Endothelial cell of umbilical vein (primary cell): Measurements from ENCODE around the gene ZBTB40. TPM values are rescaled to one million over a fixed set of nuclear protein-coding genes. Genes with fewer than 3 reads are reported as not detected.

Experiments
- BruUV-seq: library from RNA; stranded (reverse); fragments of 400-500 nt; replicated peaks from 2 replicates; lab custom pipeline; 2021; lab: Mats Ljungman, UMichigan
- CTCF ChIA-PET: fragments of 300-600, 350-600 bp; sonication (Branson Sonifier 250); formaldehyde crosslinking; loops from one replicate; lab custom pipeline; 2021; ENCODE audit warnings: antibody characterized with exemption, inconsistent platforms; lab: Charles Lee
- POLR2A ChIA-PET: fragments of 300-600, 350-600 bp; sonication (Branson Sonifier 250); formaldehyde crosslinking; loops from one replicate; lab custom pipeline; 2021; ENCODE audit warnings: antibody characterized with exemption, inconsistent platforms; lab: Charles Lee
- DNase-seq: peaks from one replicate; pipeline ENCODE4 v3.0.0-alpha.2; 2011; ENCODE audit warnings: low read depth, low spot score
- FAIRE-seq: peaks from 2 replicates; lab custom pipeline; 2011; peaks lifted over from hg19 to GRCh38; lab: Jason Lieb, UNC
- H2AFZ ChIP-seq: 2 replicates; pipeline ENCODE4 v1.6.0; 2012; ENCODE audit warnings: low read depth, low read length, control low read depth, inconsistent platforms
- H3K27ac ChIP-seq: 2 replicates; pipeline ENCODE4 v1.5.1; 2011; ENCODE audit warnings: low read depth, mild to moderate bottlenecking, control low read depth, low read length, moderate library complexity; ENCODE audit not compliant: insufficient read depth
- H3K27me3 ChIP-seq, 2 experiments: 2 replicates each; pipeline versions ENCODE4 v1.6.0 to v1.6.1; 2011; ENCODE audit warnings: low read length in 2 of 2, mixed read lengths in 1 of 2; ENCODE audit not compliant: control insufficient read depth in 2 of 2, insufficient read depth in 2 of 2
- H3K36me3 ChIP-seq, 2 experiments: 2 replicates in 1 of 2; 3 replicates in 1 of 2; pipeline ENCODE4 v1.5.1; 2011; ENCODE audit warnings: low read length in 2 of 2, mild to moderate bottlenecking in 1 of 2, moderate library complexity in 1 of 2; ENCODE audit not compliant: control insufficient read depth in 2 of 2, insufficient read depth in 2 of 2; ENCODE audit errors: extremely low read depth in 1 of 2
- H3K4me1 ChIP-seq: 3 replicates; pipeline ENCODE4 v1.5.1; 2011; ENCODE audit warnings: mild to moderate bottlenecking, low read length; ENCODE audit not compliant: control insufficient read depth, insufficient read depth; ENCODE audit errors: extremely low read depth
- H3K4me2 ChIP-seq: 2 replicates; pipeline ENCODE4 v1.6.1; 2011; ENCODE audit warnings: low read length, control low read depth, mixed read lengths; ENCODE audit not compliant: insufficient read depth
- H3K4me3 ChIP-seq, 3 experiments: fragments of 200-600 bp in 1 of 3; sonication (generic), shearing (Covaris generic) in 1 of 3; replicated peaks in 1 of 3; 2 replicates each; pipeline ENCODE4 v1.5.1; 2011 to 2016; ENCODE audit warnings: control low read depth in 3 of 3, low read length in 3 of 3, mild to moderate bottlenecking in 2 of 3, inconsistent platforms in 1 of 3, low read depth in 1 of 3, moderate library complexity in 1 of 3; ENCODE audit not compliant: insufficient read depth in 1 of 3
- H3K79me2 ChIP-seq: 2 replicates; pipeline ENCODE4 v1.6.0; 2012; ENCODE audit warnings: low read length, inconsistent platforms; ENCODE audit not compliant: control insufficient read depth, insufficient read depth
- H3K9ac ChIP-seq: replicated peaks from 2 replicates; pipeline ENCODE3; 2011; ENCODE audit warnings: low read length, control low read depth; ENCODE audit not compliant: insufficient read depth; ENCODE audit errors: extremely low read depth
- H3K9me1 ChIP-seq: replicated peaks from 3 replicates; pipeline ENCODE4 v1.6.0; 2011; ENCODE audit warnings: mild to moderate bottlenecking, low read length; ENCODE audit not compliant: control insufficient read depth, insufficient read depth; ENCODE audit errors: extremely low read depth
- H3K9me3 ChIP-seq: replicated peaks from 2 replicates; pipeline ENCODE4 v1.5.1; 2012; ENCODE audit warnings: low read length, inconsistent platforms; ENCODE audit not compliant: control insufficient read depth, insufficient read depth
- H4K20me1 ChIP-seq: replicated peaks from 2 replicates; pipeline ENCODE3; 2011; ENCODE audit warnings: mild to moderate bottlenecking, low read length; ENCODE audit not compliant: control insufficient read depth, insufficient read depth; ENCODE audit errors: extremely low read depth
- CTCF ChIP-seq, 2 donors: IDR thresholded peaks; 1 replicate in 1 of 2; 2 replicates in 1 of 2; pipeline ENCODE4 v1.5.1; 2011; ENCODE audit warnings: low read length in 2 of 2, mild to moderate bottlenecking in 2 of 2, moderate library complexity in 2 of 2, control low read depth in 1 of 2, inconsistent platforms in 1 of 2, low read depth in 1 of 2; ENCODE audit not compliant: insufficient read depth in 1 of 2; ENCODE audit errors: extremely low read depth in 1 of 2
- EZH2 ChIP-seq: IDR thresholded peaks from 2 replicates; pipeline ENCODE4 v1.6.1; 2012; ENCODE audit warnings: borderline replicate concordance, low read depth, mild to moderate bottlenecking, moderate library complexity, low read length, inconsistent platforms; ENCODE audit not compliant: severe bottlenecking
- FOS ChIP-seq: IDR thresholded peaks from 2 replicates; pipeline ENCODE4 v1.6.1; 2011; ENCODE audit warnings: mild to moderate bottlenecking, low read length, moderate library complexity, borderline replicate concordance; ENCODE audit not compliant: insufficient read depth
- GATA2 ChIP-seq: IDR thresholded peaks from 2 replicates; pipeline ENCODE4 v1.7.0; 2011; ENCODE audit warnings: low read depth, mild to moderate bottlenecking, moderate library complexity, mixed read lengths, low read length; ENCODE audit not compliant: insufficient read length, insufficient read depth
- JUN ChIP-seq: IDR thresholded peaks from 2 replicates; pipeline ENCODE4 v1.6.1; 2011; ENCODE audit warnings: borderline replicate concordance, low read depth; ENCODE audit not compliant: insufficient read length, insufficient read depth
- MYC ChIP-seq: IDR thresholded peaks from one replicate; pipeline ENCODE4 v1.6.1; 2011; ENCODE audit warnings: mild to moderate bottlenecking, low read depth, low read length
- POLR2A ChIP-seq: IDR thresholded peaks from 2 replicates; pipeline ENCODE4 v1.6.1; 2012; ENCODE audit warnings: low read depth, mild to moderate bottlenecking, control low read depth, low read length
- POLR2AphosphoS5 ChIP-seq: IDR thresholded peaks from 2 replicates; pipeline ENCODE4 v1.6.1; 2012; ENCODE audit warnings: low read depth, mild to moderate bottlenecking, control low read depth, low read length, moderate library complexity; ENCODE audit not compliant: insufficient read depth
- dilution Hi-C: fragments of 300-500 bp; cut with MboI; formaldehyde crosslinking; loops from one replicate; pipeline ENCODE4 v1.15.0; 2019; ENCODE audit warnings: low sequenced_read_pairs; ENCODE audit not compliant: extremely low pct_ligation_motif_present
- intact Hi-C: fragments of 100-400 bp; cut with micrococcal nuclease; formaldehyde crosslinking; loops from one replicate; pipeline ENCODE4 v1.10.0; 2022
- polyA plus RNA-seq, 4 experiments: library from polyadenylated mRNA; depleted of rRNA in 3 of 4; stranded (reverse) in 3 of 4; unstranded in 1 of 4; fragments of >200 nt; gene quantifications; 2 replicates each; pipeline versions ENCODE4 v1.2.1 to v1.2.3, GENCODE V29; 2011 to 2012; ENCODE audit warnings: missing spikeins in 1 of 4
- total RNA-seq: library from RNA; stranded (reverse); gene quantifications from 2 replicates; pipeline ENCODE4 v1.2.3, GENCODE V29; 2021
- TF ChIP-seq, protein P1 (sequence below): IDR thresholded peaks from 2 replicates; pipeline ENCODE4 v1.6.1; 2011; ENCODE audit not compliant: insufficient read depth, insufficient read length

The ZBTB40 gene
- total and polyA plus RNA-seq, 2 donors (not counting 3 experiments of a cell fraction or from before 2014, with no cell fraction given) = 12.3 to 21.3 TPM

- DNase-seq (no peak), FAIRE-seq (no peak)
- Histone ChIP-seq H3K27me3 (no peaks in the 10 kb centered on the region), H3K9ac (no peak overlapping the region), H2AFZ (no peak overlapping the region), H3K9me1 (no peaks in the 10 kb centered on the region), H3K9me3 (no peaks in the 10 kb centered on the region), H4K20me1 (peaks cover 14% of the 10 kb centered on the region), H3K4me3 (no peak overlapping the region), H3K27ac (no peak overlapping the region), H3K4me1 (no peaks in the 10 kb centered on the region), H3K4me2 (no peak overlapping the region), H3K79me2 (peaks cover 22% of the 10 kb centered on the region), H3K36me3 (no peaks in the 10 kb centered on the region)
- dilution Hi-C loops (no loop called here), intact Hi-C loops (no loop called here)
- no TSS peak for BruUV-seq
- CTCF ChIA-PET = no interaction called here
- TF ChIP-seq EZH2 (no peak), FOS (no peak), POLR2A (no peak), GATA2 (no peak), CTCF (IDR thresholded peaks at IDR 0.05; ENCODE audit: extremely low read depth in 1 of 2, insufficient read depth in 1 of 2, low read depth in 1 of 2, low read length in 2 of 2) (no peak), MYC (no peak), JUN (no peak), POLR2AphosphoS5 (no peak)
- TF ChIP-seq, protein P1, sequence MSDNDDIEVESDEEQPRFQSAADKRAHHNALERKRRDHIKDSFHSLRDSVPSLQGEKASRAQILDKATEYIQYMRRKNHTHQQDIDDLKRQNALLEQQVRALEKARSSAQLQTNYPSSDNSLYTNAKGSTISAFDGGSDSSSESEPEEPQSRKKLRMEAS = no peak
- POLR2A ChIA-PET = no interaction called here
Measured at GRCh38 chr1:22462928-22463327, 11.3 kb downstream of the ZBTB40 start.
